GM19099 (cell line): ENCODE results near the gene MYPN.
A peak's percentile ranks its signal among the peaks of the same experiment; 100 is the strongest.

Experiments used
- POLR2A ChIP-seq: IDR thresholded peaks from 3 replicates; pipeline ENCODE4 v1.6.1; 2011; ENCODE audit warnings: low read depth; ENCODE audit not compliant: insufficient read length; ENCODE audit errors: extremely low read depth

The MYPN gene, protein sequence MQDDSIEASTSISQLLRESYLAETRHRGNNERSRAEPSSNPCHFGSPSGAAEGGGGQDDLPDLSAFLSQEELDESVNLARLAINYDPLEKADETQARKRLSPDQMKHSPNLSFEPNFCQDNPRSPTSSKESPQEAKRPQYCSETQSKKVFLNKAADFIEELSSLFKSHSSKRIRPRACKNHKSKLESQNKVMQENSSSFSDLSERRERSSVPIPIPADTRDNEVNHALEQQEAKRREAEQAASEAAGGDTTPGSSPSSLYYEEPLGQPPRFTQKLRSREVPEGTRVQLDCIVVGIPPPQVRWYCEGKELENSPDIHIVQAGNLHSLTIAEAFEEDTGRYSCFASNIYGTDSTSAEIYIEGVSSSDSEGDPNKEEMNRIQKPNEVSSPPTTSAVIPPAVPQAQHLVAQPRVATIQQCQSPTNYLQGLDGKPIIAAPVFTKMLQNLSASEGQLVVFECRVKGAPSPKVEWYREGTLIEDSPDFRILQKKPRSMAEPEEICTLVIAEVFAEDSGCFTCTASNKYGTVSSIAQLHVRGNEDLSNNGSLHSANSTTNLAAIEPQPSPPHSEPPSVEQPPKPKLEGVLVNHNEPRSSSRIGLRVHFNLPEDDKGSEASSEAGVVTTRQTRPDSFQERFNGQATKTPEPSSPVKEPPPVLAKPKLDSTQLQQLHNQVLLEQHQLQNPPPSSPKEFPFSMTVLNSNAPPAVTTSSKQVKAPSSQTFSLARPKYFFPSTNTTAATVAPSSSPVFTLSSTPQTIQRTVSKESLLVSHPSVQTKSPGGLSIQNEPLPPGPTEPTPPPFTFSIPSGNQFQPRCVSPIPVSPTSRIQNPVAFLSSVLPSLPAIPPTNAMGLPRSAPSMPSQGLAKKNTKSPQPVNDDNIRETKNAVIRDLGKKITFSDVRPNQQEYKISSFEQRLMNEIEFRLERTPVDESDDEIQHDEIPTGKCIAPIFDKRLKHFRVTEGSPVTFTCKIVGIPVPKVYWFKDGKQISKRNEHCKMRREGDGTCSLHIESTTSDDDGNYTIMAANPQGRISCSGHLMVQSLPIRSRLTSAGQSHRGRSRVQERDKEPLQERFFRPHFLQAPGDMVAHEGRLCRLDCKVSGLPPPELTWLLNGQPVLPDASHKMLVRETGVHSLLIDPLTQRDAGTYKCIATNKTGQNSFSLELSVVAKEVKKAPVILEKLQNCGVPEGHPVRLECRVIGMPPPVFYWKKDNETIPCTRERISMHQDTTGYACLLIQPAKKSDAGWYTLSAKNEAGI (N-terminal part only)

DNA sequence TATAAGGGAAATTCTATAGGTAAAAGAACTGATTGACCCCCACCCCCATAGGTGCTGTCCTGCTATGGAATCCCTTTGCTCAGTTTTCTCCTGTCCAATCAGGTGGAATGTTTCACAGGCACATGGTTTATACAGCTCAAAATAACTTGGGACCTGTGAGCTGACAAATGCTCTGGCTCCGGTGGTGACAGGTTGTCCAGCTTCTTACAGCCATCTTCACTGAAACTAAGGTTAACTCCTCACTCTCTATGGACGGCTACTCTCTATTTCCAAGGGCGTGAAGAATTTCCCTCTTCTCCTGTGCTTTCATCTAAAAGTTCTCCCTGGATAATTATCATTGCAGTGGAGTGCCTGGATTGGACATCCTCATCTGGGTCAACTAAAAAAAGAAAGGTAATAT is at the start of gene MYPN:
Gene MYPN, plus strand, starts transcription at position 158 of the 400 bp plus-strand sequence. CDS start 11,951 bp downstream, outside the sequence.
- no peak for TF ChIP-seq POLR2A

DNA sequence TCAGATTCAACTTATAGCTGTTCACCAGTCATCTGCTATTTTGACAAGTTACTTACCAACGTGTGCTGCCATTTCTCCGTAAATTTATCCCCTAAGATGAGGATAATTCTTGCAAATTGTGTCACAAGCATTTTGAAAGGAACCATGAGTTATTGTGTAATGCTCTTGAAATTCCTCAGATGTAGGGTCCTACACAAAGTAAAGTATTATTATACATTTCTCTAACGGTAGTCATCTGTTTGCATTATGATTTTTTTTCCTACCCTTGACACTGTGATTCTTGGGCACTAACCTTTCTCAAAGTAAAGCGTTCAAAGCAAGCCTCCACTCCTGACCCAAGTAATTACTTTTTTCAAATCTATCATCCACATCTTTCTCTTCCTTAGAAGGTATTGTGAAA is 42.3 kb upstream of the MYPN start:
- TF ChIP-seq POLR2A: no peak

DNA sequence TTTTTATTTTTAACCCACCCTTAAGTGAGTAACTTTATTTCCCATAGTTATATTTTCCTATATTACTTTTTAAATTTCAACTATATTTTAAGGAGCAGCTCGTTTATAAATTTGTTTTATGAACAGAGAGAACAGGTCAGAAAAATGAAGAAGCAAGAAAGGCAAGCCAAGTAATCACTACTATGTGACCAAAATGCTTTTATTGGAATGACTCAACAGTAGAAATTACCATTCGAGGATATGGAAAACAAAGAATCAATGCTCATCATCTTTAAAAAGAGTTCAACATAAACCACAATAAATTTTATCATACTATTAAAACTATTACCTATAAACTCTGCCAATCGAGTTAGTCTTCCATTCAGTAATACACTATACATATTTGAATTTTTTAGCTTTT is 41.8 kb upstream of the MYPN start:
- TF ChIP-seq POLR2A: no peak

DNA sequence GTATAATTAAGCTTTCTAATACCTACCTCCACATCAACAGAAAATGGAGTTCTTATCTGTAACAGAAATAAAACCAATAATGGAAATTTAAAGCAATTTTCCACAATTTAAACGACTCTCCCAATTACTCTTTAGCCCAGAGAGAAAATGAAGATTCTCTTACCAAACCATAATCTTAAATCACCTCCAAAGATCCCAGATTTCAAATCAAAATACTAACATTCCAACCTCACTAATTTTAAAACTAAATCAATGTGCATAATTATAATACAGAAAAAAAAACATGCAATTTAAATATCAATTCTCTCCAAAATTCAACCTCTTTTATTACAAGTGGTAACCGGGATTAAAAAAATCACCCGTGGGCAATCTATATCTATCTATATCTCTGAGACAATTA is 35.7 kb upstream of the MYPN start:
- TF ChIP-seq POLR2A: no peak

DNA sequence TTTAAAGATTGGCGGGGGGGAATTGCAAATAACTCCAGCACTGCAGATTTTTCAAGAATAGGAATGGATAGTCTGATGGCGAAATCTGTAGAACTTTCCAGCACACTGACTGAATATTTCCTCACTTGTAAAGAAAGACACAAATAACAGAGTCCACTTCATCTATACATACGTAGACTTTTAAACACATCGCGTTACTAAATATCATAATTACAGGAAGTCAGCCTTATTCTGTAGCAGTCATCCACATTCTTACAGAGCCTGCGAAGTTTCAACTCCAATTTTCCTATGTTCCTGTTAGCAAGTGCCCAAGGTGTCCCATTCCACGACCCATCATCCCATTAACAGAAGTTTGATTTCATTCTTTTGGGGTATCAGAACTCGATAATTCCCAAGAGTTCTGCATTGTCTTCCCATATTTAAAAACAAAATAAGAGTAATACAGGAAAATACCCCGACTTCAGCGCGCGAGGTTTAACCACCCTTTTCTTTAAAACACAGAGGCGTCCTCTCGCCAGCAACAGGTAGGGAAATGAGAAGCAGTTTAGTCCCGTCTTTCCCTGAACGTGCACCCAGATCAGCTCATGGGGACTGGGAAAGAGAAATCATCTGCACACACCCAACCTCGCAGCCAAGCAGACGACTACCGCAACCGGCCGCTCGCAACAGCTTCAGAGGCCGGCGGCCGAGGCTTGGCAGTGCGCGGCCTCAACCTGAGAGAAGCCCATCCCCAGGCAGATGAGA is 35.1 kb upstream of the MYPN start:
- no peak for TF ChIP-seq POLR2A

DNA sequence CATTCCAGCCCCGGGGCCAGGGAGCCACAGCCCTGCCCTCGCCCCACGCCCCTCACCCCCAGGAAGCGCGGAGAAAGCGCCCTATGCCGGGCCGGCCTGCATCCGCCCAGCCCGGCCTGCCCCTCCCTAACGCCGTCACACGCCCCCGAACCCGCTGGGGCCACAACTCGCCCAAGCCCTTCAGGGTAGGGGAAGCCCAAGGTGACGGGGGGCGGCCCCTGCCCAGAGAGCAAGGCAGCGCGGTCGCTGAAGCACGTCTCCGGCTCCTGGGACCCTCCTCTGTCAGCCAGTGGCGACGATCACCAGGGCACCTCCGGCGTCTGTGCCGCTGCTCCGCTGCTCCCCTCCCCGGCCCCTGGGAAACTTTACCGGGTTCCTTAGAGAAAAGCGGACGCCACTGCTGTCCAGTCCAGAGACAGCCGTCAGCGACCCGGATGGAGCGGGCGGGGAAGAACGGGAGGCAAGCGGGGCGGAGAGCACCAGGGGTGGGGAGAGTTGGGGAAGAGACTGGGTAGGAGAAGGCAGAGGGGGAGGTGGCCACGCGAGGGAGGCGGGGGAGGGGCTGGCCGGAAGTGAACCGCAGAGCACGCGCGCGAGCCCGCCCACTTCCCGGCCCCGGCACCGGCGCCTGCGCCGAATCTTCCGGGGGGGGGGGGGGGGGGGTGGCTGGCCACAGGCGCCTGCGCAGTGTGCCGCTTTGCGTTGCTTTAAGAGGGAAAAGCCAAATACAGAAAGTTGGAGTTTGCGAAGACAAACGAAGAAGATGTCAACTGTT is 34.3 kb upstream of the MYPN start, which contains the start of gene HERC4:
Gene HERC4, minus strand, starts transcription at position 509 of the 775 bp plus-strand sequence. CDS start 2,175 bp downstream, outside the sequence.
- peak; percentile 82 for TF ChIP-seq POLR2A

DNA sequence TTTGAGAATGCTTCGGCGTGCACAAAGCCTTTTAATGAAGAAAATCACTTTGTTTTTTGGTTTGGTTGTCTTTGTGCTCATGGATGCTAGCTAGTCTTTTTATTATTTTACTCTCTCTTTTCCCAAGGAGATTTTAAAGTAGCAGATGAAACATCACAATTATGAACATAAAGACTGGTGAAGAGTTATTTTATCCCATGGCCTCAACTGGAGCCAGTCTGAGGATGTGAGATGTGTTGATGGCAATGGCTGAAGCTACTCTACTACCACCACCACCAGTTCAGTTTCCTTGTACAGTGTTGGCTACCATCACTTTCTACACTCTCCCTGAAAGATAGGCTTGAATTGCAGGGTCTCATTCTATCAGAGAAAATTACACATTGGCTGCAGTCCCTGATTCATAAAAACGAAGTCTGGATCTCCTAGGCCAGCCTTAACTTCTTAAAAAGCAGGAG is 33.7 kb upstream of the MYPN start:
- TF ChIP-seq POLR2A: no peak

DNA sequence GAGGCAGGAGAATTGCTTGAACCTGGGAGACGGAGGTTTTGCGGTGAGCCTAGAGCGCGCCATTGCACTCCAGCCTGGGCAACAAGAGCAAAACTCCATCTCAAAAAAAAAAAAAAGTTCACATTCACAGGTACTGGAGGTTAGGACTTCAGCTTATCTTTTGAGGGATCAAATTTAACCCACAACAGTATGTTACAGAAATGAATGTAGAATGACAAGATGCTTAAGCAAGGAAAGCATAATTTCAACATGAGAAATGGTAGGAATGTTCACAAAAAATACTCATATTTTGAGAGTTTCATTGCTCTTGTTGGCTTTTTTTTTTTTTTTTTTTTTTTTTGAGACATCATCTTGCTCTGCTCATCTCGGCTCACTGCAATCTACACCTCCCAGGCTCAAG is 32.3 kb upstream of the MYPN start:
- TF ChIP-seq POLR2A: no peak

DNA sequence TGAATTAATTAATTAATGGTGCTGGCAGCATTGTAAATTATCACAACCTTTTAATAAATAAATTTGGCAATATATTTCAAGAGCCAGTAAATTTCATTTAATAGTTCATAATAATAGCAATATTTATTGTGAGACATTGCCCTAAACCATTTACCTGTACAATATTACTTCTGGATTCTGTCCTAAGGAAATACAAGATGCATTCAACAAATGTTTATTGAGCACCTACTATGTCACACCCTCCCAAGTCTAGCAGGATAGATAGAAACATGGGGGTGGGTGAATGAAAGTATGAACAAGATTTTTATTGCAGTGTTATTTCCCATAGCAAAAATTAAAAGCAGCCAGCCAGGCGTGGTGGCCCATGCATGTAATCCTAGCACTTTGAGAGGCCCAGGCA is 29.9 kb upstream of the MYPN start:
- TF ChIP-seq POLR2A: no peak

DNA sequence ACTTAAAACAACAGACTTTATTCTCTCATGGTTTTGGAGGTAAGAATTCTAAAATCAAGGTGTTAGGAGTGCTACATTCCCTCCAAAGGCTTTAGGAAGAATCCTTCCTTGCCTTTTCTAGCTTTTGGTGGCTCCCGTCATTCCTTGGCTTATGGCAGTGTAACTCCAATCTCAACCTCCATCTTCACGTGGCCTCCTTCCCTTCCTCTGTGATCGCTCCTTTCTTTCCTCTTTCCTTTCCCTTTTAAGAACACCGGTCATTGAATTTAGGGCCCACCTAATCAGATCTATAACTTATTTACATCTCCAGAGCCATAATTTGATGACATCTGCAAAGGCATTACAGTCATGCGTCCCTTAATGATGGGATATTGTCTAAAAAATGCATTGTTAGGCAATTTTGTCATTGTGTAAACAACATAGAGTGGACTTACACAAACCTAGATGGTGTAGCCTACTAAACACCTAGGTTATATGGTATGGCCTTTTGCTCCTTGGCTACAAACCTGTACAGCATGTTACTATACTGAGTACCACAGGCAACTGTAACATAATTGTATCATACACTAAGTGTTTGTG is 28.3 kb upstream of the MYPN start:
- no peak for TF ChIP-seq POLR2A

DNA sequence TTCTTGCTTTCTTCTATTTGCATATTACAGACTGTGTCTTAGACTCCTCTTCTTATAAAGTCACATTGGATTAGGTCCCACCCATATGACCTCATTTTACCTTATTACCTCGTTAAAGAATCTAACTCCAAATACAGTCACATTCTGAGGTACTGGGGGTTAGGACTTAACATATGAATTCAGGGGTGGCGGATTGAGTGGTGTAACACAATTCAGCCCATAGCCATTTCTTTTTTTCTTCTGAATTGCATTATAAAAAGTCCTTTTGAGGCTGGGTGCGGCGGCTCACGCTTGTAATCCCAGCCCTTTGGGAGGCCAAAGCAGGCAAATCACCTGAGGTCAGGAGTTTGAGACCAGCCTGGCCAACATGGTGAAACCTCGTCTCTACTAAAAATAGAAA is 27.4 kb upstream of the MYPN start:
- TF ChIP-seq POLR2A: no peak

DNA sequence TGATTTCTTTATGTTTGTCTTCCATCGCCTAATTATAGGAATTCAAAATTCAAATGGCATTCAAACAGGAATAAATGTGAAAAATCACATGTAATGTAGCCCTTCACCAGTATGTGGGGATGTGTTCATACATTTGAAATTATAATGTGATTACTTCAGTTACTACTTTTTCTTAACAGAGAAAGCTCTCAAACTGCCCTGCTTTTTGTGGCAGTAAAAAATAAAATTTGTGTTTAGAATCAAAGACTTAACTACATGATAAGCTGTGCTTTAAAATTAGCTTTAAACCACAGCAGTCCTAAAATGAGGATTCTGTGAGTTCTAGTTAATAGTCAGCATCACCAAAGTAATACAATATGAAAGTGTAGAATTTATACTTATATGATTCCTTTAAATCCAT is 26.4 kb upstream of the MYPN start:
- no peak for TF ChIP-seq POLR2A

DNA sequence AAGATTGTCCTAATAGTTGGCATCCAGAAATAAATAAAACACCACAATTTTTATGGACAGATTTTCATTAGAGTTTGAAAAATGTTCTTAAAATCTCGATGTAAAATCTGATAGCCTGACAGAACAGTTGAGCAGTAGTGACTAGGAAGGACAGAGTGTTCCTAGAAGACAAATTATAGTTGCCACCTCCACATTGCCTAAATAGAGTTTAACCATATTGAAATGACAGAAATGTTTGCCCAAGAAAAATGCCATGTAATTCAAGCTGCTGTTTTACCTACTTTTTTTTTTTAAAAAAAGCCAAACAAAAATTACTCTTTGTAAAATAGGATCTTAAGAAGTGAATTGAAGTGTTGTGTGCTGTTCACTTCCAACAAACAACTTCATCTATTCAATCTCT is 25.3 kb upstream of the MYPN start:
- no peak for TF ChIP-seq POLR2A
